Hematopoietic multipotent progenitor cell treated with erythropoietin and hydrocortisone succinate and interleukin-3 and kit ligand, for 4 days (in vitro differentiated cells): Measurements from ENCODE around the gene RNF187.

Source experiments
- DNase-seq: peaks from one replicate; pipeline ENCODE4 v3.0.0-alpha.2; 2015

The RNF187 gene

GRCh38 chr1:228487336-228488124, at the start of gene RNF187:
TSS of gene RNF187 (plus strand) at chr1:228487382.
- DNase-seq = peak; percentile 77

GRCh38 chr1:228437424-228437962, 49.7 kb upstream of the RNF187 start:
- DNase-seq = no peak

DNA sequence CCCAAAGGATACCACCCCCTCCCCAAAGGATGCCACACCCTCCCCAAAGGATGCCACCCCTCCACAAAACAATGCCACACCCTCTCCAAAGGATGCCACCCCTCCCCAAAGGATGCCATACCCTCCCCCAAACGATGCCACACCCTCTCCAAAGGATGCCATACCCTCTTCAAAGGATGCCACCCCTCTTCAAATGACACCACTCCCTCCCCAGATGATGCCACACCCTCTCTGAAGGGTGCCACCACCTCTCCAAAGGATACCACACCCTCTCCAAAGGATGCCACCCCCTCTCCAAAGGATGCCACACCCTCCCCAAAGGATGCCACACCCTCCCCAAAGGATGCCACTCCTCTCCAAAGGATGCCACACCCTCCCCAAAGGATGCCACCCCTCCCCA, 48.9 kb upstream of the RNF187 start:
- peak; percentile 86 for DNase-seq

DNA sequence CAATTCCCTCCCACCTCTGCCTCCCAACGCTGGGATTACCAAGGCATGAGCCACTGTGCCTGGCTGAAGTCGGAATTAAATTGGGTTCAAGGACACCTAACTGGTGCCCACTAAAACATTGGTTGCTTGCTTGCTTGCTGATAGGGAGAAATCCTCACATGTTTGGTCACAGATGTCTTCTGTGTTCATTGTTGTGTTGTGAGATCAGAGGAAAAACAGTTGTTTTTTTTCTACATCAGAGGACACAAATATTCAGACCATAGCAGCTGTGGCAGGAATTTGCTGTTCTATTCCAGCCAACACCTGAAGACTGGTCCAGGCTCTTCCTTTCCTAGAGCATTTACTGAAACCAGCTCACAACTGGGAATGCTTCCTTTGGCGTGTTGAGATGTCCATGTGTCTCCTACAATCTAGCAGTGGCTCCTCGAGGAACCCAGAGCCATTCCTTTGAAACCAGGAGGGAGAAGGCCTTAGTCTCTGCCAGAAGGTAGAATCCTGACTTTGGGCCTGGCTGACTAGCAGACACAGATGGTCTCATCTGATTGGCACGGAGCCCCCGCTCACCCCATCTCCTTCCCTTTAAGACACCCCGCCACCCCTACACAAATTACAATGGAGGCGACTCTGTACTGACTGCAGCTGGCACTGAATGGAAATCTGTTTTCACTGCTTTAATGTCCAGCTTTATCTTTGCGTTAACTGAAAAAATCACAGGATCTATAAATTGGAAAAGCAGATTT, 46.3 kb upstream of the RNF187 start:
- DNase-seq = no peak

DNA sequence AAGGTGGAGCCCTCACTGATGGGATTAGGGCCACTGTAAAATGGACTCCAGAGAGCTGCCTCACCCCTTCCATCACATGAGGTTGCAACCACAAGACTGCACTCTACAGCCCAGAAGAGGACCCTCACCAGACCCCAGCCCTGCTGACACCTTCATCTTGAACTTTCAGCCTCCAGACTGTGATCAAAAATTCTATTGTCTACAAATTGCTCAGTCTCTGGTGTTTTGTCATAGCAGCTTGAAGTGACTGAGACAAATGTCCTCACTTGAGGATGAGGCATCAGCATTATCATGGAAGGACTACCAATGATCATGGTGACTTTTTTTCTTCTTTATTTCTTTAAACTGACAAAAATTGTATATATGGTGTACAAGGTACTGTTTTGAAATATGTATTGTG, 43.8 kb upstream of the RNF187 start:
- no peak for DNase-seq

DNA sequence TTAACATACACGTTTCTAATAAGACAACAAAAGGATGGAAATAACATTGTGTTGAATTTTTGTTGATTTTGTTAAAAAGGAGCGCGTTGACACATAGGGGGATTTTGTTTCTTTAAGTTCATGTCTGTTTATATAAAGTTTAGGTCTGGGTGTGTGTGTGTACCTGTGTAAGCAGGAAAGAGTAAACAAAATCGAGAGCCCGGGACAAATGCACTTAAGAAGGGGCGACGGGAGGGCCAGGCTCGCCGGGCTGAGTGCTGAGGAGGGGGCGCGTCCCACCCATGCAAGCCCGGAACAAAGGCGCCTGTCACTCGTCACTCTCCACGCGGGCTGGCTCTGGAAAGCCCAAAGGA, 41.7 kb upstream of the RNF187 start:
- no peak for DNase-seq

- DNase-seq = peak; percentile 72
Measured at GRCh38 chr1:228445843-228446650, 41.1 kb upstream of the RNF187 start.

DNA sequence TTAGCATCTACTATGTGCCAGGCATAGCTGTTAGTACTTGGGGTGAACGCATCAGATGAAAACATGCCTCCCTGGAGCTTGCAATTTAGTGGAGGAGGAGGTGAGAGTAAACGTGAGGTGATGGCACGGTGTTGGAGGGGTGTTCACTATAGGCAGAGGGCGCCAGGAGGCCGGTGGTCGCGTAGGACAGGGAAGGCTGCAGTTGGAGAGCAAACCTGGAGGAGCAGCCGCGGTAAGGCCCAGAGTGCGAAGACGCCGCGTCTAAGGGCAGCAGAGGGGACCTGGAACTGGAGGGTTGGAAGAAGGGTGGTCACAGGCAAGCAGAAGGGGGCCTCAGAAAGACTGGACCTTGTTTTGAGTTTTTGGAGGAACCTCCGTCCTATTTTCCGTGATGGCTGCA, 40.3 kb upstream of the RNF187 start:
- DNase-seq = no peak

DNA sequence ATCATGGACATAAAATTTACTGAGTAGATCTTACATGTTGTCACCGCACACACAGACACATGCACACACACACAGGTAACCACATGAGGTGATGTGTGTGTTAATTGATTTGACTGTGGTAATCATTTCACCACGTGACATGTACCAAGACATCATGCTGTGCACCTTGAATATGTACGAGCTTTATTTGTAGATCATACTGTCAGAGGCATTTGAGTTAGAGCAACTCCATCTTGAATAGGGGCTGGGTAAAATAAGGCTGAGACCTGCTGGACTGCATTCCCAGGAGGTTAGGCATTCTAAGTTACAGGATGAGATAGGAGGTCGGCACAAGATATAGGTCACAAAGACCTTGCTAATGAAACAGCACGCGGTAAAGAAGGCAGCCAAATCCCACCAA, 38.8 kb upstream of the RNF187 start:
- no peak for DNase-seq

GRCh38 chr1:228450200-228450599, 37.0 kb upstream of the RNF187 start:
- no peak for DNase-seq

DNA sequence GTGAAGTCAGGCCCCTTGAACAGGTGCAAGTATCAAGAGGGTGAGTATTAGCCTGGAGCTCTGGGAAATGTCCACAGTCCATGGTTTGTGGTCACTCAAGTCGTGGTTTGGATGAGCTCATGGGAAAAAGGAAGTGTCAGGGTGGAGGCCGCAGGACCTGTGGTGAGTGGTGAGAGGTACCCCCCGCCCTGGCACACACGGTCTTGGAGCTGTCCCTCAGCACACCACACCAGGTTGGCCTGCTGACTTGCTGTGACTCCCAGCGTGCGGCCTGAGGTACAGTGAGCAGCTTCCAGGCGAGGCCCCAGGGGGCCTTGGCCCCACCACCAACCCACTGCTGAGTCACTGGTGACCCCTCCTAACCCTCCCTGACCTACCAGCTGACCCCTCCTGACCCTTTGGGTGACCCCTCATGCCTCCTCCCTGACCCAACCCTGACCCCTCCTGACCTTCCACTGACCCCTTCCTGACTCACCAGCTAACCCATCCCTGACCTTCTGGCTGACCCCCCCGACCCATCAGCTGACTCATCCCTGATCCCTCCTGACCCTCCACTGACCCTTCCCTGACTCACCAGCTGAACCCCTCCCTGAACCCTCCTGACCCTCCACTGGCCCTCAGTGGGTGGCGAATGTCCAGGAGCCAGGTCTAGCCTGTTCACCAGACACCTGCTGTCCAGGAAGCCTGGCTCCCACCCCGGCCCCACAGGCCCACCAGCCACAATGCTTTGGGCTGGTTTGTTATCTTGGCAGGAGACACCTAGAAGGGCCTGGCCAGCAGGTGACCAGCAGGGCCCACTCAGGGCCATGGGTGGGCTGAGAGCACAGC, 34.8 kb upstream of the RNF187 start:
- peak; percentile 46 for DNase-seq

DNA sequence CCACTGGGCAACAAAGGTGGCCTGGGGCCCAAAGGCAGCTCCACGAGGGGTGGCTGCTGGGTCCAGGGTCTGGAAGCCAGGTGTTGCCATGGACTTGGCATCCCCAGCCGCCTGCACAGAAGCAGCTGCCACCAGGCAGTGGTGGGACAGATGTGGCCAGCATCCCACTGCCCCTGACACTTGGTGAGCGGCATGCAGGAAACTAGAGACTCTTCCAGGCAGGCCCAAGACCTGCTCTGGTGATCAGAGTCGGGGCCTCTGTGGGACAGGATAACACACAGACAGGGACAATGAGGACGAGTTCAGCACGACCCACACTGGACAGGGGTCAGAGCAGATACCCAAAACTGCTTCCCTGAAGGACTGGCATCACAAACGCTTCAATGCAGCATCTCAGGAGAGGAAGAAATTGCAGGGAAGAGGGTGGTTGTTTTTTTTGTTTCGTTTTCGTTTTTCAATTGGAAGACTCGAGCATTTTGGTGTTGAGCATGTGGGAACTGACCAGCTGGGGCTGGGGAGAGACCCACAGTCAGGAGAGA, 34.1 kb upstream of the RNF187 start:
- no peak for DNase-seq

- no peak for DNase-seq
Measured at GRCh38 chr1:228453614-228454013, 33.6 kb upstream of the RNF187 start.

- DNase-seq = no peak
Measured at GRCh38 chr1:228454238-228454637, 32.9 kb upstream of the RNF187 start.

DNA sequence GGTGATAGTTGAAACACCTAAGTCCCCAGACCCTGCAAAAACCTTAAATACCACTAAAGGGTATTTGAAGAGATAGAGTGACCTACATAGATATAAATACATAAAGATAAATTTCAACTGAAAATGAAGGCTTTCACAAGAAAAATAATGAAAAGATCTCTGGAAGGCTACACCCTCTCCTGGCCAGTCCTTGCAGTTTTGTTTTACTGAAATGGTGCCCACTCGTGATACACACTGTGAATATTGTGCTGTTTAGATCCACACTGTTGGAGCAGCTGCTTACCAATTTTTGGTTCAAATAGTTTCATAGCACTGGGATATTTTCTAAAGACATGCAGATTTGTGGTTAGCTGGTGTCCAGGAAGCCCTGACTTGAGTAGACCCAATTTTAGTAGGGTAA, 31.5 kb upstream of the RNF187 start:
- DNase-seq = peak; percentile 70

GRCh38 chr1:228456252-228457016, 30.7 kb upstream of the RNF187 start:
- DNase-seq = no peak

GRCh38 chr1:228457017-228457395, 30.2 kb upstream of the RNF187 start:
- no peak for DNase-seq

- DNase-seq = peak; percentile 99
Measured at GRCh38 chr1:228457396-228458176, 29.6 kb upstream of the RNF187 start.

- DNase-seq = peak; percentile 92
Measured at GRCh38 chr1:228459091-228459993, 27.8 kb upstream of the RNF187 start.
